SU-DHL-6 (cell line): ENCODE measurements around the gene LMX1A.

Source experiments
- H2AFZ ChIP-seq: fragments of 200-600 bp; sonication (generic); 2 replicates; pipeline ENCODE4 v1.6.1; 2014; ENCODE audit warnings: low read depth, mild to moderate bottlenecking, moderate library complexity, mixed read lengths, antibody characterized with exemption, low read length; ENCODE audit not compliant: severe bottlenecking
- H3F3A ChIP-seq: fragments of 200-600 bp; shearing (Covaris generic); 2 replicates; pipeline ENCODE4 v1.6.0; 2016; ENCODE audit warnings: antibody characterized with exemption, mild to moderate bottlenecking; ENCODE audit not compliant: insufficient read depth
- H3K27ac ChIP-seq: fragments of 200-600 bp; sonication (generic); 2 replicates; pipeline ENCODE4 v1.5.1; 2016; ENCODE audit warnings: low read depth, mild to moderate bottlenecking, low read length, moderate library complexity, mixed read lengths
- H3K27me3 ChIP-seq: fragments of 200-600 bp; sonication (generic), shearing (Covaris generic); 2 replicates; pipeline ENCODE4 v1.6.0; 2014; ENCODE audit warnings: mild to moderate bottlenecking, low read length
- H3K36me3 ChIP-seq: fragments of 200-600 bp; sonication (generic); 2 replicates; pipeline ENCODE4 v1.6.1; 2014; ENCODE audit warnings: mild to moderate bottlenecking, low read length, mixed read lengths
- H3K4me2 ChIP-seq: fragments of 300-600, 200-600 bp; shearing (Covaris generic), sonication (generic); 2 replicates; pipeline ENCODE4 v1.6.0; 2014; ENCODE audit warnings: low read length, low read depth, mild to moderate bottlenecking; ENCODE audit not compliant: poor library complexity, severe bottlenecking
- H3K4me3 ChIP-seq: fragments of 200-600 bp; sonication (generic); 2 replicates; pipeline ENCODE4 v1.5.1; 2014; ENCODE audit warnings: antibody characterized with exemption, low read length, mild to moderate bottlenecking, mixed read lengths; ENCODE audit not compliant: insufficient read depth, poor library complexity, severe bottlenecking
- H3K79me2 ChIP-seq: fragments of 200-600 bp; sonication (generic); 2 replicates; pipeline ENCODE4 v1.6.1; 2014; ENCODE audit warnings: mild to moderate bottlenecking, low read length, moderate library complexity; ENCODE audit not compliant: insufficient read depth
- H3K9ac ChIP-seq: fragments of 200-600 bp; sonication (generic); 2 replicates; pipeline ENCODE4 v1.7.0; 2014; ENCODE audit warnings: mild to moderate bottlenecking, low read length
- H3K9me2 ChIP-seq: fragments of 200-600 bp; sonication (generic); replicated peaks from 2 replicates; pipeline ENCODE4 v1.6.1; 2014; ENCODE audit warnings: low read length; ENCODE audit not compliant: insufficient read depth
- H3K9me3 ChIP-seq: fragments of 200-600 bp; sonication (generic); 2 replicates; pipeline ENCODE4 v1.6.1; 2014; ENCODE audit warnings: low read length, mixed read lengths; ENCODE audit not compliant: insufficient read depth
- H4K20me1 ChIP-seq: fragments of 200-600 bp; sonication (generic); 2 replicates; pipeline ENCODE4 v1.6.1; 2014; ENCODE audit warnings: low read depth, mild to moderate bottlenecking, antibody characterized with exemption, low read length, moderate library complexity, mixed read lengths
- CTCF ChIP-seq: fragments of 200-600 bp; sonication (generic); IDR thresholded peaks from one replicate; pipeline ENCODE4 v1.5.1; 2017; ENCODE audit warnings: antibody characterized with exemption, mild to moderate bottlenecking, low read length, moderate library complexity; ENCODE audit not compliant: insufficient read depth, poor library complexity, severe bottlenecking
- EZH2phosphoT487 ChIP-seq: fragments of 200-600 bp; sonication (generic), shearing (Covaris generic); conservative IDR thresholded peaks from 2 replicates; pipeline ENCODE4 v1.6.1; 2018; ENCODE audit warnings: mild to moderate bottlenecking, antibody characterized with exemption, low read length, moderate library complexity, mixed read lengths

Gene LMX1A

GRCh38 chr1:165228676-165229075, 127.8 kb downstream of the LMX1A start:
- no peak overlapping the region for H3K9ac ChIP-seq
- H3K36me3 ChIP-seq: no peaks in the 10 kb centered on the region
- no peak for TF ChIP-seq CTCF
- no peak for TF ChIP-seq EZH2phosphoT487
- no peaks in the 10 kb centered on the region for H3K9me2 ChIP-seq
- no peak overlapping the region for H2AFZ ChIP-seq
- H3K27ac ChIP-seq: no peak overlapping the region
- H3K9me3 ChIP-seq: no peaks in the 10 kb centered on the region
- H3F3A ChIP-seq: no peaks in the 10 kb centered on the region
- no peak overlapping the region for H3K4me3 ChIP-seq
- no peaks in the 10 kb centered on the region for H3K79me2 ChIP-seq
- H3K4me2 ChIP-seq: no peak overlapping the region
- no peaks in the 10 kb centered on the region for H4K20me1 ChIP-seq
- H3K27me3 ChIP-seq: no peaks in the 10 kb centered on the region

GRCh38 chr1:165228111-165228655, 128.3 kb downstream of the LMX1A start:
- Histone ChIP-seq H3K27me3 (no peaks in the 10 kb centered on the region), H3K4me2 (no peak overlapping the region), H3K27ac (no peak overlapping the region), H4K20me1 (no peaks in the 10 kb centered on the region), H3K9me2 (no peaks in the 10 kb centered on the region), H3K79me2 (no peaks in the 10 kb centered on the region), H3K36me3 (no peaks in the 10 kb centered on the region), H3F3A (no peaks in the 10 kb centered on the region), H3K9me3 (no peaks in the 10 kb centered on the region), H3K9ac (no peak overlapping the region), H2AFZ (no peak overlapping the region), H3K4me3 (no peak overlapping the region)
- TF ChIP-seq CTCF: no peak

- H4K20me1 ChIP-seq: no peaks in the 10 kb centered on the region
- no peak overlapping the region for H3K4me2 ChIP-seq
- H2AFZ ChIP-seq: no peak overlapping the region
- H3K9me3 ChIP-seq: no peaks in the 10 kb centered on the region
- no peaks in the 10 kb centered on the region for H3K79me2 ChIP-seq
- H3K27ac ChIP-seq: no peak overlapping the region
- H3K9ac ChIP-seq: no peak overlapping the region
- H3F3A ChIP-seq: no peaks in the 10 kb centered on the region
- H3K4me3 ChIP-seq: no peak overlapping the region
- H3K36me3 ChIP-seq: no peaks in the 10 kb centered on the region
- no peaks in the 10 kb centered on the region for H3K27me3 ChIP-seq
- no peak for TF ChIP-seq CTCF
- TF ChIP-seq EZH2phosphoT487: no peak
- no peaks in the 10 kb centered on the region for H3K9me2 ChIP-seq
These were observed 130.2 kb downstream of the LMX1A start for GRCh38 chr1:165226326-165226725.
